ENCODE results near the gene MAP3K21. TPM values are rescaled to one million over a fixed set of nuclear protein-coding genes. Genes with fewer than 3 reads are reported as not detected.

Gene MAP3K21
- polyA plus RNA-seq, 1 donor: 36.6 TPM

GRCh38 chr1:233320023-233320422, 7.5 kb upstream of the MAP3K21 start:
- DNase-seq: no peak

GRCh38 chr1:233323718-233324117, 3.8 kb upstream of the MAP3K21 start:
- DNase-seq: no peak

GRCh38 chr1:233326319-233326718, 1.2 kb upstream of the MAP3K21 start:
- DNase-seq: no peak

- DNase-seq: peak; percentile 80
Observed at GRCh38 chr1:233326811-233327650, 493 bp upstream of the MAP3K21 start.

GRCh38 chr1:233328142-233328921, 808 bp downstream of the MAP3K21 start:
- no peak for DNase-seq

- DNase-seq: no peak
Observed at GRCh38 chr1:233331676-233332519, 4.4 kb downstream of the MAP3K21 start.

GRCh38 chr1:233333086-233333485, 5.6 kb downstream of the MAP3K21 start:
- no peak for DNase-seq

- no peak for DNase-seq
Observed at GRCh38 chr1:233334092-233334491, 6.6 kb downstream of the MAP3K21 start.

- no peak for DNase-seq
Observed at GRCh38 chr1:233336554-233337456, 9.3 kb downstream of the MAP3K21 start.

- DNase-seq: no peak
Observed at GRCh38 chr1:233337505-233337904, 10.0 kb downstream of the MAP3K21 start.

GRCh38 chr1:233338102-233338501, 10.6 kb downstream of the MAP3K21 start:
- no peak for DNase-seq

GRCh38 chr1:233340031-233340555, 12.6 kb downstream of the MAP3K21 start:
- no peak for DNase-seq

- no peak for DNase-seq
Observed at GRCh38 chr1:233340966-233341516, 13.5 kb downstream of the MAP3K21 start.

- DNase-seq: no peak
Observed at GRCh38 chr1:233342086-233342485, 14.6 kb downstream of the MAP3K21 start.

- DNase-seq: no peak
Observed at GRCh38 chr1:233343262-233343661, 15.7 kb downstream of the MAP3K21 start.

GRCh38 chr1:233347338-233347737, 19.8 kb downstream of the MAP3K21 start:
- no peak for DNase-seq

- DNase-seq: no peak
Observed at GRCh38 chr1:233349137-233349536, 21.6 kb downstream of the MAP3K21 start.

- no peak for DNase-seq
Observed at GRCh38 chr1:233354983-233355382, 27.5 kb downstream of the MAP3K21 start.

GRCh38 chr1:233355841-233356704, 28.5 kb downstream of the MAP3K21 start:
- no peak for DNase-seq

- DNase-seq: no peak
Observed at GRCh38 chr1:233356705-233356987, 29.1 kb downstream of the MAP3K21 start.

Measured in left kidney (tissue), 2 donors.